Activated CD4-positive, alpha-beta T cell treated with anti-CD3 and anti-CD28 coated beads, Interleukin-2, amount 50 U/mL, for 16 hours (primary cell): ENCODE results near the gene LTBR.
"Not testable (repeated sequence)": the region's sequence is repeated elsewhere in the genome, so short reads cannot be mapped to it uniquely, and the experiment has no call there.

Source experiments
- DNase-seq: peaks from one replicate; pipeline ENCODE4 v3.0.0-alpha.2; 2020

The LTBR gene

DNA sequence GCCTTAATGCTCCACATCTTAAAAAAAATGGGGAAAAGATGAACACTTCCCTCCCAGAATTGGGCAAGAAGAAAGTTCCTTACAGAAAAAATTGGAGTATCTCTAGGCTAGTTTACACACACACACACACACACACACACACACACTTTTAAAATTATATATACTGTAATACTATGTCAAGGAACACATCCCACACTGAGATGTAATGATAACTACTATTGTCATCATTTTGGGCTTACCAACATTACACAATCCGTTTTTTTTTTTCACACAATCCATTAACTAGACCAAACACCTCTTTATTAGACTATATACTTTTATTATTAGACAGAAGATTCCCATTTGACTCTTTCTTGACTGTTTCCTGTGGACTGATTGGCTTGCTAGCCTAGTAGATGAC lies 2.5 kb downstream of the LTBR start:
- no peak for DNase-seq

- DNase-seq = no peak
Observed at GRCh38 chr12:6387541-6387940, 3.6 kb downstream of the LTBR start.

DNA sequence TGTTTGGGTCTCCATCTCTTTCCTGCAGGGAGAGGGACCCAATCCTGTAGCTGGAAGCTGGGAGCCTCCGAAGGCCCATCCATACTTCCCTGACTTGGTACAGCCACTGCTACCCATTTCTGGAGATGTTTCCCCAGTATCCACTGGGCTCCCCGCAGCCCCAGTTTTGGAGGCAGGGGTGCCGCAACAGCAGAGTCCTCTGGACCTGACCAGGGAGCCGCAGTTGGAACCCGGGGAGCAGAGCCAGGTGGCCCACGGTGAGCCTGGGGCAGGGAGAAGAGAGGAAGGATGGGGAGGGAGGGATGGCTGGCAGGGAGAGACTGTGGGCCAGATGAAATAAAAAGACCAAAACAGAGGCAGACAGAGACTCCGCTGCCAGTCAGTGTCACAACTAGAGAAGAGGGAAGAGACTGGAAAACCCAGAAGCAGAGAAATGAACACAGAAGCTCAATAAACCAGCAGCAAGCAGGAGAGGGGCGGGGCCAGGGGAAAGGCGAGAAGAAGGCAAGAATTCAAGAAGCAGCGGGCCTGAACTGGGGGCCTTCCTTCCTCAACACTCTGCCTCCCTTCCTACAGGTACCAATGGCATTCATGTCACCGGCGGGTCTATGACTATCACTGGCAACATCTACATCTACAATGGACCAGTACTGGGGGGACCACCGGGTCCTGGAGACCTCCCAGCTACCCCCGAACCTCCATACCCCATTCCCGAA lies 6.3 kb downstream of the LTBR start:
- DNase-seq = no peak

DNA sequence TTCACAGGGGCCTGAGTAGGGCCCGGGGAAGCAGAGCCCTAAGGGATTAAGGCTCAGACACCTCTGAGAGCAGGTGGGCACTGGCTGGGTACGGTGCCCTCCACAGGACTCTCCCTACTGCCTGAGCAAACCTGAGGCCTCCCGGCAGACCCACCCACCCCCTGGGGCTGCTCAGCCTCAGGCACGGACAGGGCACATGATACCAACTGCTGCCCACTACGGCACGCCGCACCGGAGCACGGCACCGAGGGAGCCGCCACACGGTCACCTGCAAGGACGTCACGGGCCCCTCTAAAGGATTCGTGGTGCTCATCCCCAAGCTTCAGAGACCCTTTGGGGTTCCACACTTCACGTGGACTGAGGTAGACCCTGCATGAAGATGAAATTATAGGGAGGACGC lies 7.1 kb downstream of the LTBR start:
- DNase-seq = no peak

DNA sequence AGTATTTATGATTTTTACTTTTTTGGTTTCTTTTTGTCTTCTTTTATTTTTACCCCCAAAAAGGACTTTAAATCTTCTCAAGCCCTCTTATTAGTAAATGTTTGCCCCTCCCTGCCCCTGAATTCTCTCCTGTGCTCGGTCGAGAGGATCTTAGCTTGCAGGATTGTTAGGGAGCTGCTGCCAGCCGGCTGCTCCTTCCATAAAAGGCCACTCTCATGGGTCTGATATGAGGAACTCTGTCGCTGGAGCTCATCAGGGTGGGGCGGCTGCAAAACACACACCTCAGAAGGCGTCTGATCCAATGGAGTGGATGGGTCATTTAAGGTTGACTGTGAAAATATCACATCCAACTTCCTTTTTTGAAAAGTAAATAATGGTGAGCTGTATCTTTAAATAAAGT lies 8.5 kb downstream of the LTBR start:
- no peak for DNase-seq

- DNase-seq = no peak
Observed at GRCh38 chr12:6393109-6393508, 9.1 kb downstream of the LTBR start.

GRCh38 chr12:6394398-6394797 lies 10.4 kb downstream of the LTBR start:
- no peak for DNase-seq

DNA sequence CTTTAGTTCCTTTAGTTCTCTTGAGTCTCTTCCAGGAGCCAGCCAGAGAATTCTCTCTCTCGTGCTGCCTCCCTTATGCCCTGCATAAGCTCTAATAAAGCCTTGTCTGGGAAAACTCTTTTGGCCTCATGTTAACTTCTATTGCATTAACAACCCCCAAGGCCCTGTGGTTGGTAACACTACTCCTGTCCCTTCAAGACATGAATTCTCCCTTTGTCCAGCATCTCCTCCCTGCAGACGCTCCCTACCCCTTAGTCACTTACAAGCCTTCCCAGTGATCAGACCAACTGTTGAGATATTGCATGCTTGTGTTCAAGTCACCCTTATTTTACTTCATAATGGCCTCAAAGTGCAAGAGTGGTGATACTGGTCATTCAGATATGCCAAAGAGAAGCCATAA lies 12.1 kb downstream of the LTBR start:
- DNase-seq = no peak

DNA sequence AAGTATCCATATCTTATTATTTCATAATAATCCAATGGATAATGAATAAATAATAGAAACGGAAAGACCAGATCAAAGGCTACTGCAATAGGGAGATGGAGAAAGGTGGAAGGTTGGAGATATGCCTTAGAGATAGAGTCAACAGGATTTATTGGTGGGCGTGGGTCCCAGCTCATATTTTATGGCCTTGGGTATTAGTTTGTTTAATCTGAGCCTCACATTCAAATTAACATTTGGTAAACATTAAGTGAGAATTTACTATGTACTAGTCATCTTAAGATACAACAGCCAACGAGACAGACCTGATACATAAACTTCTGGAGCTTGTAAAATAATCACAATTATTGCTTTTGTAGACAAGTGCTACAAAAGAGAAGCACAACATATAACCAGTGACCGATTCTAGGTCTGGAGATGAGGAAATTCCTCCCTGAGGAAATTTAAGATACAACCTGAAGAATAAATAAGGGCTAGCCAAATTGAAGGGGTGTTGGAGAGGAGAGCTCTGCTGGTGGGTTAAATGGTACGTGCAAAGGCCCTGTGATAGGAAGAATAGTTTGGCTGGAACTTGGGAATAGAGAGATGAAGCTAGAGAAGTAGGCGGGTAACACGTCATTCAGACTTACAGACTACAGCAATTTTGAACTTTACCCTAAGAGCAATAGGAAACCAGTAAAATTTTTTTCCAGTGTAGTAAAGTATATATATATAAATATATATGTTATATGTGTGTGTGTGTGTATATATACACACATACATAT lies 16.1 kb downstream of the LTBR start:
- DNase-seq = no peak

DNA sequence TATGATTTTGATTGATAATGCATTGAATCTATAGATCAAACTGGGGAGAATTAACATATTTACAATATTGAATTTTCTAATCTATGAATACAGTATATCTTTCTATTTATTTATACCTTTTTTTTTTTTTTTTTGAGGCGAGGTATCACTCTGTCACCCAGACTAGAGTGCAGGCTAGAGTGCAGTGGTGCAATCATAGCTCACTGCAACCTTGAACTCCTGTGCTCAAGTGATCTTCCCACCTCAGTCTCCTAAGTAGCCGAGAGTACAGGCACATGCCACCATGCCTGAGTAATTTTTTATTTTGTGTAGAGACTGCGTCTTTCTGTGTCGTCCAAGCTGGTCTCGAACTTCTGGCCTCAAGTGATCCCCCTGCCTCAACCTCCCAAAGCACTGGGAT lies 20.4 kb downstream of the LTBR start:
- DNase-seq = no peak

DNA sequence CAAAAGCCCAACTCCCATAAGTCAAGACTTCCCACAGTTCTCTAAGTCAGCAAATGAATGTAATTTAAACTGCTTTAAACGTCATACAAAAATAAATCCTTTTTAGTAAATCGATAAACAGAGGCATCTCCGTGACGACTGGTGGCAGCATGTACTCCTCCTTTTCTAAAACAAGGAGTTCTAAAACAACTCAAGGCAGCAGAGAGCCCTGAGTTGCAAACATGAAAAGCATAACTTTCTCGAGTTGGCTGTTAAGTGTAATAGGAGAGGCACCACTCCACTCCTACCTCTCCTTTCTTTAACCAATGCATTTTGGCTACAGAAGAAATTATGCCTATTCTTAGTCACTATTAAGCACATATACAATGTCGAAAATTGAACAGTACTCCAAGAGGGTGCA lies 22.0 kb downstream of the LTBR start:
- no peak for DNase-seq

GRCh38 chr12:6407236-6407954 lies 23.4 kb downstream of the LTBR start:
- no peak for DNase-seq

DNA sequence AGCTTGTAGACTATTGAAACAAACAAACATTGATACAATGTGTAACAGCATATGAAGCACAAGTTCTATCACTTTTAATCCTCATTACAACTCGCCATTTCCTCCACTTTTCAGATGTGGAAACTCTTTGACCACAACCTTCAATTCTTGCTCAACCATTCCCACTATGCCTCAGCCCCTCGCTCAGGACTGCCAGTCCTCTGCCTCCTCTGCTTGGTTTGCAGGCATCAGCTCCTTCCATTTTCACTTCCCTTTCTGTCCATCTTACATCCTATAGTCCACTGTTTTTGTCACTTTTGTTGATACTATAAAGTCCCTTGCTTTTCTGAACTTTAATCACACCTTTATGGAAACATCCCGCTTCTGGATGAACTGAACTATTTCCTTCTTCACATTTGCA lies 32.6 kb downstream of the LTBR start:
- peak; percentile 51 for DNase-seq

DNA sequence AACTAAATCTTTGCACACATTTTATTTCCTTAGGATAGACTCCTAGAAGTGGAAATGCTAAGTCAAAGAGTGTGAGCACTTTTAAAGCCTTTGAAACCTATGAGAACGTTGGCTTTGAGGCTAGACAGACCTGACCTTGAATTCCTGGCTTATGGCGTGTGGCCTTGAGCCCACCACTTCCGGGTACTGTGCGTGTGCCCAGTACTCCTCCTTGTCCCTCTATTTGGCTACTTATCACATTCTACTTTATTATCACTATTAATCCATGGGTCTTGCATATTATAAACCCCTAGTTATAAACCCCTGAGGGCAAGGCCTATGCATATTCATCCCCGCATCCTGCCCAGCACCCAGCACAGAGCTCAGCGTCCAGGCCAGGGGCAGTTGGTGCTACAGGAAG lies 34.8 kb downstream of the LTBR start:
- no peak for DNase-seq

GRCh38 chr12:6420364-6420763 lies 36.4 kb downstream of the LTBR start:
- DNase-seq = no peak

DNA sequence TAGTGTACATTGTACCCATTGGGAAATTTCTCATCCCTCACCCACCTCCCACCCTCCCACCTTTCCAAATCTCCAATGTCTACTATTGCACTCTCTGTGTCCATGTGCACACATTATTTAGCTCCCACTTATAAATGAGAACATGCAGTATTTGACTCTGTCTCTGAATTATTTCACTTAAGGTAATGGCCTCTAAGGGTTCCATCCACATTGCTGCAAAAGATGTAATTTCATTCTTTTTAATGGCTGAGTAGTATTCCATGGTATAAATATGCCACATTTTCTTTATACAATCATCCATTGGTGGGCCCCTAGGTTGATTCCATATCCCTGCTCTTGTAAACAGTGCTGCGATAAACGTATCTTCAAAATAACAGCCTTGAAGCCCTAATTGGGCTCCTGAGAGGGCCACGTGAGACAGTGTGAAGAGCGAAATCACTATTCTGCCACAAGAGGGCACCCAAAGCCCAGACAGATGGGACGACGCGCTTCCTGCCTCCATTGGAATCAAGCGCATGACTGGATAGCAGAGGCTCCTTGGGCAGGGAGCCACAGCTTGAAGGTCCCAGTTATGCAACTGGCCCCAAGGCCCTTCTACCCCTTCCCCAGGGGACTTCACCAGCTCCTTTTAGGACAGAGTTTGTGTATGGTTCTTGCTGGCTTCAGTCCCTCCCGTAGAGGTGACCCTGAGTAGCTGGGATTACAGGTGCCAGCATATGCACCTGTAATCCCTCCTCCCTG lies 39.5 kb downstream of the LTBR start:
- DNase-seq = peak; percentile 91

DNA sequence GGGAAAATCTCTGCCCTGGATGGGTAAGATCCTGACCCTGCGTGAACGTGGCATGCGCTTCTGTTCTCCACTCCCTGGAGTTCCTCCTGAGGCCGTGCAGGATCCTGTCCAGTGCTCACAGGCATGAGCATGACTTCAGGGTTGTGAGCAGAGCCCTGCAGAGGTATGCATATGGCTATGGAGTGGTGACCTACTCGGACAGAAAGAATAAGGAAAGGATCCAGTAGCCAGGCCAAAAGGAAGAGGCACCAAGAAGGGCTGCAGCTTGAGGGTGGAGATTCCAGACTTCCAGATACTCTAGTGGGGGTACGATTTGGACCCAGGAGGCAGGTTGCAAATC lies 40.0 kb downstream of the LTBR start:
- no peak for DNase-seq

- DNase-seq = no peak
Observed at GRCh38 chr12:6424866-6425265, 40.9 kb downstream of the LTBR start.

DNA sequence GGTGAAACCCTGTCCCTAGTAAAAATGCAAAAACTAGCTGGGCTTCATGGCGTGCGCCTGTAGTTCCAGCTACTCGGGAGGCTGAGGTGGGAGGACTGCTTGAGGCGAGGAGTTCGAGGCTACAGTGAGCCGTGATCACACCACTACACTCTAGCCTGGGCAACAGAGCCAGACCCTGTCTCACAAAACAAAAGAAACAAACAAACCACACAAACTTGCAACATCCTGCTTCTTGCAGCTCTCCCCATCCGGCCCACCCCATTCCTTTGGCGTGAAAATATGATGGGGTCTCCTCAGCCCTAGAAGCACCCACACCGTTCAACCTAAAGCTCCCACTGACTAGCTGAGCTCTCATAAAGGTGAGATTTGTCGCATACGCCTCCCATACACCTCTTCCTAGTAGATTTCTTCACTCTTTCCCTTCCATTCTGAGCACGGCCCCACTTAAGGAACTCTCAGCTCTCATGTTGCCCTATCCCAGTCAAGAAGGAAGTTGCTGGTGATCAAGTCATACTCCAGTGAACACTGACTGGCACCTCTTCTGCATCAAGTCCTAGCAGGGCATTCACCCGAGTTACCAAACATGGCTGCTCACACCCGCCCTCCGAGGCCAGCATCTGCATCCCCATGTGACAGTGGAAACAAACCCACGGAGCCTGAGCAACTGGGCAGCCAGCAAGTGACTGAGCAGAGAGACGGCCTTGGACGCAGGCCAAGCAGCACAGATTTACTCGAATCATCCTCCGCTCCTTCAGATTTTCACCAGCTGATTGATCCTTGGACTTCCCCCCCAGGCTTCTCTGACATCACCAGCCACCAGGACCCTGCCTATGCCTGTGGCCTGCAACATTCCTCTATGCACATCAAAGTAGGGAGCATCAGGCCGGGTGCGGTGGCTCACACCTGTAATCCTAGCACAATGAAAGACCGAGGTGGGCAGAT lies 41.9 kb downstream of the LTBR start:
- DNase-seq = no peak

GRCh38 chr12:6426882-6427671 lies 43.1 kb downstream of the LTBR start:
- DNase-seq = peak; percentile 96

DNA sequence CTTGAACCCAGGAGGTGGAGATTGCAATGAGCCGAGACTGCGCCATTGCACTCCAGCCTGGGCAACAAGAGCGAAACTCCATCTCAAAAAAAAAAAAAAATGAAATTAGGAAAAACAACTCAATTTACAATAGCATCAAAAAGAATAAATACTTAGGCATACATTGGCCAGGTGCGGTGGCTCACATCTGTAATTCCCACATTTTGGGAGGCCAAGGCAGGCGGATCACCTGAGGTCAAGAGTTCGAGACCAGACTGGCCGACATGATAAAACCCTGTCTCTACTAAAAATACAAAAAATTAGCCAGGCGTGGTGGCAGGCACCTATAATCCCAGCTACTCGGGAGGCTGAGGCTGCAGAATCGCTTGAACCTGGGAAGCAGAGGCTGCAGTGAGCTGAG lies 43.8 kb downstream of the LTBR start:
- not testable (repeated sequence) for DNase-seq
